IMR-90 (cell line): Measurements from ENCODE around the gene PIK3R5.

Source experiments
- BHLHE40 ChIP-seq: fragments of 150-350 bp; IDR thresholded peaks from 2 replicates; pipeline ENCODE4 v1.6.1; 2016; ENCODE audit warnings: mild to moderate bottlenecking, low read depth, low read length
- CEBPB ChIP-seq: IDR thresholded peaks from 2 replicates; pipeline ENCODE4 v1.6.1; 2012; ENCODE audit warnings: low read depth, low read length, improper control_type of control experiment
- CHD1 ChIP-seq: IDR thresholded peaks from 2 replicates; pipeline ENCODE4 v1.6.1; 2012; ENCODE audit warnings: low read depth, low read length, improper control_type of control experiment
- MAFK ChIP-seq: IDR thresholded peaks from 2 replicates; pipeline ENCODE4 v1.6.1; 2012; ENCODE audit warnings: low read depth, low read length, improper control_type of control experiment
- MAZ ChIP-seq: IDR thresholded peaks from 2 replicates; pipeline ENCODE4 v1.6.1; 2012; ENCODE audit warnings: low read depth, mild to moderate bottlenecking, low read length, improper control_type of control experiment, moderate library complexity, borderline replicate concordance
- POLR2A ChIP-seq: IDR thresholded peaks from 2 replicates; pipeline ENCODE4 v1.6.1; 2012; ENCODE audit warnings: mild to moderate bottlenecking, low read depth, low read length
- RAD21 ChIP-seq: IDR thresholded peaks from 2 replicates; pipeline ENCODE4 v1.6.1; 2012; ENCODE audit warnings: low read length, improper control_type of control experiment
- RCOR1 ChIP-seq: IDR thresholded peaks from 2 replicates; pipeline ENCODE4 v1.6.1; 2012; ENCODE audit warnings: mild to moderate bottlenecking, low read length, improper control_type of control experiment; ENCODE audit not compliant: insufficient replicate concordance
- RFX5 ChIP-seq: IDR thresholded peaks from 2 replicates; pipeline ENCODE4 v1.8.0; 2012; ENCODE audit warnings: low read depth, mild to moderate bottlenecking, low read length, moderate library complexity
- TF ChIP-seq, protein P1 (sequence below): conservative IDR thresholded peaks from 2 replicates; pipeline ENCODE4 v1.5.1; 2012; ENCODE audit warnings: mild to moderate bottlenecking, low read depth, low read length, improper control_type of control experiment
- TF ChIP-seq, protein P2 (sequence below): fragments of 150-350 bp; IDR thresholded peaks from 2 replicates; pipeline ENCODE4 v1.6.1; 2017; ENCODE audit warnings: mild to moderate bottlenecking, antibody characterized with exemption, low read length, low read depth

DNA sequence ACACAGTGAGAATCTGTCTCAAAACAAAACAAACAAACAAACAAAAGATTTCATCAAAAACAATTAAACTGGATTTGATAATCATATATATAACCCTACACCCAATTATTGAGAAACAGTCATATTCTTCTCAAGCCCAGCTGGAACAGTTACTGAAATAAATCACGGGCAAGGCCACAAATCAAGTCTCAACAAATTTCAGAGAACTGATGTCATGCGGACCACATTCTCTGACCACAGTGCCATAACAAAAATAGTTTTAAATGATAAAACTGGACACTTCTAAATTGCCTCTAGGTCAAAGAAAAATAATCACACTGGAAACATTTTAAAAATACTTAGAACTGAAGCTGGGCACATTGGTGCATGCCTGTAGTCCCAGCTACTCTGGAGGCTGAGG is 15.9 kb upstream of the PIK3R5 start:
- TF ChIP-seq, protein P1, sequence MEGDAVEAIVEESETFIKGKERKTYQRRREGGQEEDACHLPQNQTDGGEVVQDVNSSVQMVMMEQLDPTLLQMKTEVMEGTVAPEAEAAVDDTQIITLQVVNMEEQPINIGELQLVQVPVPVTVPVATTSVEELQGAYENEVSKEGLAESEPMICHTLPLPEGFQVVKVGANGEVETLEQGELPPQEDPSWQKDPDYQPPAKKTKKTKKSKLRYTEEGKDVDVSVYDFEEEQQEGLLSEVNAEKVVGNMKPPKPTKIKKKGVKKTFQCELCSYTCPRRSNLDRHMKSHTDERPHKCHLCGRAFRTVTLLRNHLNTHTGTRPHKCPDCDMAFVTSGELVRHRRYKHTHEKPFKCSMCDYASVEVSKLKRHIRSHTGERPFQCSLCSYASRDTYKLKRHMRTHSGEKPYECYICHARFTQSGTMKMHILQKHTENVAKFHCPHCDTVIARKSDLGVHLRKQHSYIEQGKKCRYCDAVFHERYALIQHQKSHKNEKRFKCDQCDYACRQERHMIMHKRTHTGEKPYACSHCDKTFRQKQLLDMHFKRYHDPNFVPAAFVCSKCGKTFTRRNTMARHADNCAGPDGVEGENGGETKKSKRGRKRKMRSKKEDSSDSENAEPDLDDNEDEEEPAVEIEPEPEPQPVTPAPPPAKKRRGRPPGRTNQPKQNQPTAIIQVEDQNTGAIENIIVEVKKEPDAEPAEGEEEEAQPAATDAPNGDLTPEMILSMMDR: no peak
- TF ChIP-seq, protein P2, sequence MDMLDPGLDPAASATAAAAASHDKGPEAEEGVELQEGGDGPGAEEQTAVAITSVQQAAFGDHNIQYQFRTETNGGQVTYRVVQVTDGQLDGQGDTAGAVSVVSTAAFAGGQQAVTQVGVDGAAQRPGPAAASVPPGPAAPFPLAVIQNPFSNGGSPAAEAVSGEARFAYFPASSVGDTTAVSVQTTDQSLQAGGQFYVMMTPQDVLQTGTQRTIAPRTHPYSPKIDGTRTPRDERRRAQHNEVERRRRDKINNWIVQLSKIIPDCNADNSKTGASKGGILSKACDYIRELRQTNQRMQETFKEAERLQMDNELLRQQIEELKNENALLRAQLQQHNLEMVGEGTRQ: no peak
- TF ChIP-seq CEBPB (no peak), RCOR1 (no peak), POLR2A (no peak), RFX5 (no peak), BHLHE40 (no peak), MAFK (no peak), CHD1 (no peak), MAZ (no peak), RAD21 (no peak)
